HCEC 1CT (cell line): ENCODE data around the gene PAX2.

Experiments used
- DNase-seq: peaks from one replicate; pipeline ENCODE4 v3.0.0-alpha.2; 2017

PAX2 gene

DNA sequence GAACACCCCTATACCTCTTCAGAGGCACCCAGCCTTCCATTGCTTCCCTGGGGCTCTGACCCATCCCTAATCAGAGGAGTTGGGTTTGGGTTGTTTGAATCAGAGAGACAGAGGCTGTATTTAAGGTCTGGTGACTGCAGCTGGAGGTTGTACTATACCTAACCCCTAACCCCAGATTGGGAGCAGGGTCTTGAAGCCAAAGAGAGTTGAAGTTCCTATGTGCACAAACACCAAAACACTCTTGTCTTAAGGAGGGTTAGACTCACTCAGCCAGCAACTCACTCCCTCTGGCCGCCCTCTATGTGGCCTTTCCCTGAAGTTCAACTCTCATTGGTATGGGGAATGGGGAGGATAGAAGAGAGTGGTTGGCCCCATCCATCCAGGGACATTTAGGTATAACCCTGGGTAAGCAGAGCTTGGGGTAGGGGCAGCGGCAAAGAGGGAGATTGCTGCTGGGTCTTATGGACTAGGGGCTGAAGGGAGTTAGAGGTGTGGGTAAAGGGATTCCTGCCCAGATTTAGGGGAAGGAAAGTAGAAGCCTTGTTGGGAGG lies 80.0 kb downstream of the PAX2 start:
- no peak for DNase-seq

GRCh38 chr10:100826031-100826651 lies 80.8 kb downstream of the PAX2 start:
- no peak for DNase-seq

- DNase-seq: no peak
Measured at GRCh38 chr10:100826661-100826982, 81.2 kb downstream of the PAX2 start.

- no peak for DNase-seq
Measured at GRCh38 chr10:100826983-100827818, 81.8 kb downstream of the PAX2 start.

DNA sequence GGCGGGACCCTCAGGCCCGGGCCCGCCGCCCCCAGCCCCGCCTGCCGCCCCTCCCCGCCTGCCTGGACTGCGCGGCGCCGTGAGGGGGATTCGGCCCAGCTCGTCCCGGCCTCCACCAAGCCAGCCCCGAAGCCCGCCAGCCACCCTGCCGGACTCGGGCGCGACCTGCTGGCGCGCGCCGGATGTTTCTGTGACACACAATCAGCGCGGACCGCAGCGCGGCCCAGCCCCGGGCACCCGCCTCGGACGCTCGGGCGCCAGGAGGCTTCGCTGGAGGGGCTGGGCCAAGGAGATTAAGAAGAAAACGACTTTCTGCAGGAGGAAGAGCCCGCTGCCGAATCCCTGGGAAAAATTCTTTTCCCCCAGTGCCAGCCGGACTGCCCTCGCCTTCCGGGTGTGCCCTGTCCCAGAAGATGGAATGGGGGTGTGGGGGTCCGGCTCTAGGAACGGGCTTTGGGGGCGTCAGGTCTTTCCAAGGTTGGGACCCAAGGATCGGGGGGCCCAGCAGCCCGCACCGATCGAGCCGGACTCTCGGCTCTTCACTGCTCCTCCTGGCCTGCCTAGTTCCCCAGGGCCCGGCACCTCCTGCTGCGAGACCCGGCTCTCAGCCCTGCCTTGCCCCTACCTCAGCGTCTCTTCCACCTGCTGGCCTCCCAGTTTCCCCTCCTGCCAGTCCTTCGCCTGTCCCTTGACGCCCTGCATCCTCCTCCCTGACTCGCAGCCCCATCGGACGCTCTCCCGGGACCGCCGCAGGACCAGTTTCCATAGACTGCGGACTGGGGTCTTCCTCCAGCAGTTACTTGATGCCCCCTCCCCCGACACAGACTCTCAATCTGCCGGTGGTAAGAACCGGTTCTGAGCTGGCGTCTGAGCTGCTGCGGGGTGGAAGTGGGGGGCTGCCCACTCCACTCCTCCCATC lies 82.7 kb downstream of the PAX2 start:
- no peak for DNase-seq

DNA sequence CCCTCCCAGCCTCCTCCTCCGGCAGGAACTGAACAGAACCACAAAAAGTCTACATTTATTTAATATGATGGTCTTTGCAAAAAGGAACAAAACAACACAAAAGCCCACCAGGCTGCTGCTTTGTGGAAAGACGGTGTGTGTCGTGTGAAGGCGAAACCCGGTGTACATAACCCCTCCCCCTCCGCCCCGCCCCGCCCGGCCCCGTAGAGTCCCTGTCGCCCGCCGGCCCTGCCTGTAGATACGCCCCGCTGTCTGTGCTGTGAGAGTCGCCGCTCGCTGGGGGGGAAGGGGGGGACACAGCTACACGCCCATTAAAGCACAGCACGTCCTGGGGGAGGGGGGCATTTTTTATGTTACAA lies 83.3 kb downstream of the PAX2 start:
- no peak for DNase-seq

DNA sequence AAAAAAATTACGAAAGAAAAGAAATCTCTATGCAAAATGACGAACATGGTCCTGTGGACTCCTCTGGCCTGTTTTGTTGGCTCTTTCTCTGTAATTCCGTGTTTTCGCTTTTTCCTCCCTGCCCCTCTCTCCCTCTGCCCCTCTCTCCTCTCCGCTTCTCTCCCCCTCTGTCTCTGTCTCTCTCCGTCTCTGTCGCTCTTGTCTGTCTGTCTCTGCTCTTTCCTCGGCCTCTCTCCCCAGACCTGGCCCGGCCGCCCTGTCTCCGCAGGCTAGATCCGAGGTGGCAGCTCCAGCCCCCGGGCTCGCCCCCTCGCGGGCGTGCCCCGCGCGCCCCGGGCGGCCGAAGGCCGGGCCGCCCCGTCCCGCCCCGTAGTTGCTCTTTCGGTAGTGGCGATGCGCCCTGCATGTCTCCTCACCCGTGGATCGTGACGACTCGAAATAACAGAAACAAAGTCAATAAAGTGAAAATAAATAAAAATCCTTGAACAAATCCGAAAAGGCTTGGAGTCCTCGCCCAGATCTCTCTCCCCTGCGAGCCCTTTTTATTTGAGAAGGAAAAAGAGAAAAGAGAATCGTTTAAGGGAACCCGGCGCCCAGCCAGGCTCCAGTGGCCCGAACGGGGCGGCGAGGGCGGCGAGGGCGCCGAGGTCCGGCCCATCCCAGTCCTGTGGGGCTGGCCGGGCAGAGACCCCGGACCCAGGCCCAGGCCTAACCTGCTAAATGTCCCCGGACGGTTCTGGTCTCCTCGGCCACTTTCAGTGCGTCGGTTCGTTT lies 83.9 kb downstream of the PAX2 start:
- no peak for DNase-seq

GRCh38 chr10:100829933-100830727 lies 84.7 kb downstream of the PAX2 start:
- no peak for DNase-seq

- DNase-seq: no peak
Measured at GRCh38 chr10:100830728-100831111, 85.3 kb downstream of the PAX2 start.

DNA sequence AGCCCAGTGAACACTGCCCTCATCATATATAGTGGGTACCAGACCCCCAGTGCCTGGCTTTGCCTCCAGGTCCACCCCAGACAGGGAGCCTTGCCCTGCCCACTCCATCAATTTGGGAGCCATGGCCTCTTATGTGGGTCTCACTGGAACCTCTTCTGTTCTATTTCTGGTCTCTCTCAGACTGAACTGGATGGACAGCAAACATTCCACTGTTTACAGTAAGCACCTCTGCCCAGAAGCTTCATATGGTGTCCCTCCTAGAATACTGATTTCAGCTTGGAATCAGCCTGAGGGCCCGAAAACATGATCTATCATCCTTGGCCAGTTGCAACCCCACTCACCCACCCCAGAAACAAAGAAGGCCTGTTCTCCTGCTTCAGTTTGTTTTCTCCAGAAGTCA lies 86.4 kb downstream of the PAX2 start:
- no peak for DNase-seq

DNA sequence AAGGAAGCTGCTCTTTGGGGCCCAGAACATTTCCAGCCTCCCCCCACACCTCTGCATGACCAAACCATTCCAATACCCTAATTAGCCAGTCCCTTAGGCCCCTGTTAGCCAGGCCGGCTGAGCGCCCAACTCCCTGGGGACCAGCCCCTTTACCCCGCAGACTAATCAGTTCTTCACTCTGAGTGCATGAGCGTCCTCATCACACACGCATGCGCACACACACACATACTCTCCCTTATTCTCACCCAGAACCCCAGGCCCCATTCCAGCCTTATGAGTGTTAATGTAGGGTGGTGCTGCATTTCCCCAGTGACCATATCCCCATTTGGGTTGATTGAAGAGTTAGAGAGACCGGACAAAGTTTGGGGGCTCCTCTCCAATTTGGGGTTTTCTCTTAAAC lies 90.4 kb downstream of the PAX2 start:
- DNase-seq: no peak

DNA sequence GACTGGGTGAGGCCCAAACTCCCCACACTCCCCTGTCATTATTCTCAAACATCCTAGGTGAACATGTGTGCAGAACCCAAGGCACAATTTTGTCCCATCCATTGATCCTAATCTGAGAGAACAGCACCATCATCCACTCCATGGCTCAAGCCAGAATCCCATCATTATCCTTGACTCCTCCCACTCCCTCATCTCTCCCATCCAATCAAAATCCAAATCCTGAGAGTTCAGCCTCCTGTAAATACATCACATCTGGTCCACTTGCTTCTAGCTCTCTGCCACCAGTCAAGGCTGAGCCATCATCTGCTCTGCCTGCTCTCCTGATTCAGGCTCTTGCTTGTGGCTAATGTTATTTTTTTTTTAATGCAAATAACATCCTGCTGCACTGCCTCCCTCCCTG lies 91.5 kb downstream of the PAX2 start:
- no peak for DNase-seq

DNA sequence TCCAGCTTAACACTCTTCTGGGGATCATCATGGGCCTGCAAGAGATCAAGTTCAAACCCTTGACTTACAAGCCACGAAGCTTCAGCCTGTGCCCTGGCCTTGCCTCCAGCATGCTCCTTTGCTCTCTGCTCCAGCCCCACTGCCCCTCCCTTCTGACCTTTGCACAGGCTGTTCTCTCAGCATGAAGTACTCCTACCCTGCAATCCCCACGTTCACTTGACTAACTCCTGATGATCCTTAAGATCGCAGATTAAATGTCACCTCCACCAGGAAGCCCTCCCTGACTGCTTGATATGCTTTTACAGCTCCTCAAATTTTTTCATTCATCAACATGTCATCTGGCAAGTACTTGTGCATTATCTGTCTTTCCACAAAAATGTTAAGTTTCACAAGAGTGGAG lies 91.9 kb downstream of the PAX2 start:
- no peak for DNase-seq

DNA sequence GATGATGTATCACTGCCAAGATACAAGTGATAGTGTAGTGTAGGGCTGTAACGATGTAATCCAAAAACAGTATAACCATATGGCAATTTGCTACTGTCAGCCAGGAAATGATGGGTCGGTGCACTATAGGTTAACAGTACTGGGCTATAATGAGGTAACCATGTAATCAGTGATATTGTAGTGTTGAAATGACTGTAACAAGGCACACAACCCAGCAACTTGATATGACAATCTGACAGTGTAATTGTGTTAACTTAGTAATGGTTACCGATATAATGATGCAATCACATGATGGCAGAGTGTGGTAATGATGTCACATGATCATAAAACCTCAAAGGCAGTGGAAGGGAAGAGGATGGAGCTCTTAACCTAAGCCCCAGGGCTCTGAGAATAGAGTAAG lies 93.6 kb downstream of the PAX2 start:
- no peak for DNase-seq

DNA sequence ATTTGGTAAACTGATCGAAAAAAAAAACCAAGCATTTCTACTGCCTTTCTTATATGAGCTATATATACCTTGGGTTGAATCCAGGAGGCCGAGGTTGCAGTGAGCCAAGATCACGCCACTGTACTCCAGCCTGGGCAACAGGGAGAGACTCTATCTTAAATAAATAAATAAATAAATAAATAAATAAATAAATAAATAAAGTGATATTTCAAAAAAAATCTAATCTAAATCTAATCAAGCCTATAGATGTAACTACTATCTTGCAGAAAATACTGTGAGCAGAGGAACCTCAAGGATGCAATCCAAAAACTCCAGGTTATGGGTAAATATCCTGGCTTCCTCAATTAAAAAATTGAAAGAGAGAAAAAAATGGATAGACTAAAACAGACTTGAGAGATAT lies 96.1 kb downstream of the PAX2 start:
- no peak for DNase-seq

DNA sequence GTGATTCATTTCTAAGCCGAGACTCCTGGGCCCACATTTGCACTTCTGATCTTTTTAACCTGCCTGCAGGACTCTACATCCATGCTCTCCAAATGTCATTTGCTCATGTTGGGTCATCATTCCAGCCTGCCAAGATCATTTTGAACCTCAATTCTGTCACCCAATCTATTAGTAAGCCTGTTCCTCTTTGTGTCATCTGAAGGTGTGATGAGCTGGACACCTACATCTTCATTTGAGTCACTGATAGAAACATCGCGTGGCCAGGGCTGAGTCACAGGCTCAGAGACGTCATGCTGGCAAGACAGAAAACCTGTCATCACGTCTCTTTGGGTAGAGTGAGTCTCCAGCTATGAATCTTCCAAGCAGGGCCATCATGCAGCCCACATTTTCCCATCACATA lies 102.1 kb downstream of the PAX2 start:
- peak; percentile 17 for DNase-seq

- DNase-seq: no peak
Measured at GRCh38 chr10:100848770-100849169, 103.4 kb downstream of the PAX2 start.

- DNase-seq: no peak
Measured at GRCh38 chr10:100858261-100858660, 112.9 kb downstream of the PAX2 start.

DNA sequence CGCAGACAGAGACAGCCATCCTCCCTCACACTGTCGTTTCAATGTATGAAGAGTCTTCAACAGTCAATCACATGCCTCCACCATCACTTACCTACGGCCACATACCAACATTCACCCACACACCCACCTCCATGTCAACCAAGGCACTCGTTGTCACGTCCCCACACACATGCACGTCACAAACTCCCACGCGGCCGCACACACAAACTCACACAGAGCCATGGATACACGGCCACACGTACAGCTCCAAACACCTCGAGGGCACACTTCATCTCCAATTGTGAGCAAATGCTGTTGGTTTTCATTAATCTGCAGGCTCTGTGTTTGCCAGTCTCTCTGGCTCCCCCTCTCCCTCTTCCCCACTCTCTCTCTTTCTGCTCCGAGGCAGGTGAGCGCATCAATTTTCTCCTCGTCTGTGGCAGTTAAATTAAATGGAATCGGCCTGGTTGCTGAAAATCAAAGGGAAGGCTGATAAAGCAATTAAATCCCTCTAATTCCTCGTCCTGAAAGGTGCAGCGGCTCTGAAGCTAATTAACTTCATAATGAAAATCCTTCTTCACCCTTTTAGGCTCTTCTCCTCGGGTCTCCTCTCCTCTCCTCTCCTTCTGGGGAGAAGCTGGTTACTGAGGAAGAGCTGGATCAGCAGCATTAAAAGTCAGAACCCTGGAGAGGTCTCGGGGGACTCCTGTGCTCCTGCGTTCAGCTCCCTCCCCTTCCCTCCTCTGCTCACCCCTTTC lies 113.5 kb downstream of the PAX2 start:
- DNase-seq: no peak

DNA sequence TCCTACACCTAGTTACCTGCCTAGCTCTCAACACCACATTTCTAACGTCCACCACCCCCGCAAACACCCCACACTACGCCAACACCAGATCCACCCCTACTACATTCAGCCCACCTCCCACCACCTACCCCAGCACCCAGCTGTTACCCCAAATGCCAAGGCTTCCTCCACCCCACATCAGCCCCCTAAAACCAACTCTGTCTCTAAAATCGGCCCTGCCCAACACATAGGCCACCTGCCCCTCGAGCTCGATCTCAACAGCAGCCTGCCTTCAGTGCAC lies 114.0 kb downstream of the PAX2 start:
- no peak for DNase-seq

DNA sequence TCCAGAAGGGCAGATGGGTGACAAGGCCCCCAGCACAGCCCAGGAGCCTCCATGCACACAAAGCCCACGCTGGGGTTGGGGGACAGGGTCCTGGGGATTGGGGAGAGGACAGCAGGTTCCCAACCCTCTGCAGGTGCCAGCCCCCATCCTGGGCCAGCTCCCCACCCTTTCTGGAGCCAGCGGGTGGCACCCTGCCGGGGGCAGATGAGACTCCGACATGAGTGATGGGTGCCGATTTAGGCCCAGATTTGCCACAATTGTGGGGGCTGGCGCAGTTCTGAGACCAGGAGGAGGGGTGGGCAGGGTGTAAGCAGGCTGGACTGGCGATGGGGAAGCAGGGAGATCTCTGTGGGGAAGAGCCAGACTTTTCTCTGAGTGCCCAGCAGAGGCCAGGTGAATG lies 118.1 kb downstream of the PAX2 start:
- DNase-seq: no peak
